Natural killer cell (primary cell): ENCODE measurements around the gene FBRS. TPM values are rescaled to one million over a fixed set of nuclear protein-coding genes. Genes with fewer than 3 reads are reported as not detected.

Experiments
- ATAC-seq, 3 donors: fragments of 150-1000 bp in 2 of 3; fragments of 200-7000 bp in 1 of 3; cut with Tn5 transposase; 1 replicate in 1 of 3; 2 replicates in 2 of 3; pipeline ENCODE4 v1.10.0; 2021; ENCODE audit warnings: mild to moderate bottlenecking in 2 of 3, moderate library complexity in 2 of 3
- DNase-seq, 2 donors: peaks; one replicate each; pipeline versions ENCODE4 v3.0.0 to v3.0.0-alpha.2; 2013 to 2021; ENCODE audit warnings: mixed read lengths in 1 of 2
- H3K27ac ChIP-seq: one replicate; pipeline ENCODE4 v1.5.1; 2013; ENCODE audit warnings: mild to moderate bottlenecking, low read length
- H3K27me3 ChIP-seq: one replicate; pipeline ENCODE4 v1.6.1; 2013; ENCODE audit warnings: low read length; ENCODE audit not compliant: control insufficient read depth, insufficient read depth
- H3K36me3 ChIP-seq: one replicate; pipeline ENCODE4 v1.6.1; 2013; ENCODE audit warnings: low read length; ENCODE audit not compliant: control insufficient read depth, insufficient read depth
- H3K4me1 ChIP-seq: one replicate; pipeline ENCODE4 v1.6.1; 2013; ENCODE audit warnings: low read length; ENCODE audit not compliant: control insufficient read depth, insufficient read depth
- H3K4me3 ChIP-seq: one replicate; pipeline ENCODE4 v1.5.1; 2013; ENCODE audit warnings: low read length
- H3K9me3 ChIP-seq: one replicate; pipeline ENCODE4 v1.6.1; 2013; ENCODE audit warnings: low read length; ENCODE audit not compliant: control insufficient read depth, insufficient read depth
- H3K27ac Mint-ChIP-seq, 2 donors: one replicate each; pipeline ENCODE4 v1.8.0; 2022; ENCODE audit warnings: mild to moderate bottlenecking in 2 of 2, mixed read lengths in 2 of 2, moderate library complexity in 1 of 2
- H3K27me3 Mint-ChIP-seq, 2 donors: one replicate each; pipeline ENCODE4 v1.8.0; 2022; ENCODE audit warnings: low read depth in 2 of 2, mixed read lengths in 2 of 2
- H3K36me3 Mint-ChIP-seq: one replicate; pipeline ENCODE4 v1.8.0; 2022; ENCODE audit warnings: mixed read lengths
- H3K4me1 Mint-ChIP-seq, 2 donors: one replicate each; pipeline ENCODE4 v1.8.0; 2022; ENCODE audit warnings: mixed read lengths in 2 of 2
- H3K4me3 Mint-ChIP-seq: one replicate; pipeline ENCODE4 v1.8.0; 2022; ENCODE audit warnings: mild to moderate bottlenecking, moderate library complexity, mixed read lengths
- H3K9me3 Mint-ChIP-seq, 2 donors: one replicate each; pipeline ENCODE4 v1.8.0; 2022; ENCODE audit warnings: mixed read lengths in 2 of 2
- WGBS: methylation state at CpG from one replicate; pipeline ENCODE4 v1.1.7; 2013; ENCODE audit warnings: missing lambda C conversion rate; ENCODE audit not compliant: insufficient coverage; 5-methylcytosine and 5-hydroxymethylcytosine counted together
- intact Hi-C: fragments of 100-400 bp; cut with micrococcal nuclease; formaldehyde crosslinking; loops from one replicate; pipeline ENCODE4 v1.14.2; 2022
- total RNA-seq, 4 donors: library from RNA; stranded (reverse); fragments of 120-200 nt in 1 of 4; gene quantifications; one replicate each; pipeline versions ENCODE4 v1.2.3 to v1.2.4, GENCODE V29; 2013 to 2022
- TF ChIP-seq, protein P1 (sequence below): fragments of 200-600 bp; IDR thresholded peaks from one replicate; pipeline ENCODE4 v1.8.0; 2022; ENCODE audit warnings: antibody characterized with exemption

Gene FBRS
- total RNA-seq, 3 donors from 2014 or later (not counting 1 experiment from before 2014, with no cell fraction given), result 158 to 182 (median 172) TPM

DNA sequence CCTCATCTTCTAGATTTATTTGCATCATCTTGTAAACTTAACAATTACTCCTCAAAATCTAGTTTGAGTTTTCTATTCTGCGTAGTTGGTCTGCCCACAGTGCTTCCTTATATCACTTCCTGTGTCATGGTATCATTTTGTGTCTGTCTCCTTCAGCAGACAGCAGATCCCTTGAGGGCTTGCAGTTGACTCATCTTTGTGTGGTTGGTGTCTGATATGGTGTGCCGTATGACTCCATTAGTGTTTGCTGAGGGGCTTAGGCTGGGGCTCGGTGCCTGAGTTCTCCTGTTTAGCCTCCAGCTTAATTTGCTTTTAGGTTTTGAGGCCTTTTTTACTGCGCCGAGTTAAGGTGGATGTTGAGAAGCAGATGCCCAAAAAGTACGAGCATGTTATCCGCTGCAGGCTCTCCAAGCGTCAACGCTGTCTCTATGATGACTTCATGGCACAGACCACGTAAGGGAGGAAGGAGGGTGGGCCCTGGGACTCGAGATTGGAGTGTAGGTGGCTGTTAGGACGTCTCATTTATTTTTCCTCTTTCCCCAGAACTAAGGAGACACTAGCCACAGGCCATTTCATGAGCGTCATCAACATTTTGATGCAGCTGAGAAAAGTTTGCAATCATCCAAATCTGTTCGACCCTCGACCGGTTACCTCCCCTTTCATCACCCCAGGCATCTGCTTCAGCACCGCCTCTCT lies 57.7 kb downstream of the FBRS start:
- Histone ChIP-seq H3K27me3 (no peaks in the 10 kb centered on the region), H3K9me3 (no peaks in the 10 kb centered on the region), H3K4me3 (no peak overlapping the region), H3K36me3 (peaks cover 74% of the 10 kb centered on the region), H3K4me1 (peaks cover 14% of the 10 kb centered on the region), H3K27ac (peak overlapping the region; percentile 70)
- TF ChIP-seq, protein P1, sequence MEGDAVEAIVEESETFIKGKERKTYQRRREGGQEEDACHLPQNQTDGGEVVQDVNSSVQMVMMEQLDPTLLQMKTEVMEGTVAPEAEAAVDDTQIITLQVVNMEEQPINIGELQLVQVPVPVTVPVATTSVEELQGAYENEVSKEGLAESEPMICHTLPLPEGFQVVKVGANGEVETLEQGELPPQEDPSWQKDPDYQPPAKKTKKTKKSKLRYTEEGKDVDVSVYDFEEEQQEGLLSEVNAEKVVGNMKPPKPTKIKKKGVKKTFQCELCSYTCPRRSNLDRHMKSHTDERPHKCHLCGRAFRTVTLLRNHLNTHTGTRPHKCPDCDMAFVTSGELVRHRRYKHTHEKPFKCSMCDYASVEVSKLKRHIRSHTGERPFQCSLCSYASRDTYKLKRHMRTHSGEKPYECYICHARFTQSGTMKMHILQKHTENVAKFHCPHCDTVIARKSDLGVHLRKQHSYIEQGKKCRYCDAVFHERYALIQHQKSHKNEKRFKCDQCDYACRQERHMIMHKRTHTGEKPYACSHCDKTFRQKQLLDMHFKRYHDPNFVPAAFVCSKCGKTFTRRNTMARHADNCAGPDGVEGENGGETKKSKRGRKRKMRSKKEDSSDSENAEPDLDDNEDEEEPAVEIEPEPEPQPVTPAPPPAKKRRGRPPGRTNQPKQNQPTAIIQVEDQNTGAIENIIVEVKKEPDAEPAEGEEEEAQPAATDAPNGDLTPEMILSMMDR, result no peak
- peak overlapping the region; percentile 97 to 98 for H3K27ac Mint-ChIP-seq
- peaks cover 27 to 41% of the 10 kb centered on the region in 2 donors for H3K4me1 Mint-ChIP-seq
- H3K27me3 Mint-ChIP-seq, result no peaks in the 10 kb centered on the region
- DNase-seq (peak; percentile 44 to 74), ATAC-seq (peak; percentile 94 to 99 (median 98))
- peak overlapping the region; percentile 79 for H3K4me3 Mint-ChIP-seq
- WGBS, result 82% methylated on average over 16 of the region's 17 CpGs
- H3K9me3 Mint-ChIP-seq, result peaks cover 0 to 2% of the 10 kb centered on the region in 2 donors
- intact Hi-C loops, result loop anchor here (10.0 kb wide), 1 partner anchor 49 kb away; the partner anchor contains the start of genes CFAP119 and RNF40
- H3K36me3 Mint-ChIP-seq, result peaks cover 39% of the 10 kb centered on the region

DNA sequence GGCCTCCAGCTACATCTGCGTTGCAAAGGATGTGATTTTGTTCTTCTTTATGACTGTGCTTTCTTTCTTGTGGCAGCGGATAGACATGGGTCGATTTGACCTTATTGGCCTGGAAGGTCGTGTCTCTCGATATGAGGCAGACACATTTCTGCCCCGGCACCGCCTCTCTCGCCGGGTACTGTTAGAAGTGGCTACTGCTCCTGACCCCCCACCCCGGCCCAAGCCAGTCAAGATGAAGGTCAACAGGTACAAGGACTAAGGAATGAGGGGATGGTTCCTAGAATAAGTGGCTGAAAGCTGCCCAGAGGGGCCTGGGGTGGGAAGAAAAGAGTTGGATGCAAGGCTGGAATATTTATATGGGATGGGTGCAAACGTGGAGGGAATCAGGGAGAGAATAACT lies 61.9 kb downstream of the FBRS start:
- TF ChIP-seq, protein P1, result no peak
- H3K27me3 ChIP-seq, result no peaks in the 10 kb centered on the region
- peaks cover 10% of the 10 kb centered on the region for H3K4me1 ChIP-seq
- Mint-ChIP-seq H3K27me3 (no peaks in the 10 kb centered on the region), H3K27ac (peak overlapping the region; percentile 36 to 65), H3K36me3 (peaks cover 25% of the 10 kb centered on the region), H3K4me3 (no peak overlapping the region), H3K9me3 (peaks cover 0 to 2% of the 10 kb centered on the region in 2 donors), H3K4me1 (peaks cover 21 to 44% of the 10 kb centered on the region in 2 donors)
- no peak overlapping the region for H3K4me3 ChIP-seq
- H3K36me3 ChIP-seq, result peaks cover 81% of the 10 kb centered on the region
- no peaks in the 10 kb centered on the region for H3K9me3 ChIP-seq
- intact Hi-C loops, result no loop called here
- H3K27ac ChIP-seq, result no peak overlapping the region
- DNase-seq (no peak), ATAC-seq (no peak)
- WGBS, result 97% methylated on average over 11 of the region's 11 CpGs

Other genes starting within 250 kb of the FBRS start
- gene DCTPP1, start 228.4 kb upstream of the FBRS start, total RNA-seq, result 10 to 100 TPM; 11.2 to 16.9 (median 15.2) TPM
- gene SEPHS2, start 212.6 kb upstream of the FBRS start, total RNA-seq, result 10 to 100 TPM; 25.5 to 37.6 (median 35.0) TPM
- 1,000 to 10,000 TPM; 1,131 to 1,260 (median 1,176) TPM for gene ITGAL, start 185.7 kb upstream of the FBRS start, total RNA-seq
- gene ZNF768, start 131.9 kb upstream of the FBRS start, total RNA-seq, result 1 to 10 TPM; 3.3 to 7.2 (median 5.6) TPM
- gene ZNF747, start 123.6 kb upstream of the FBRS start, total RNA-seq, result 1 to 10 TPM; 5.0 to 8.6 (median 6.3) TPM
- gene ZNF764, start 100.1 kb upstream of the FBRS start, total RNA-seq, result 10 to 100 TPM in 2 of 3 donors, 1 to 10 TPM in 1; 9.6 to 13.0 (median 11.7) TPM
- gene ZNF688, start 86.7 kb upstream of the FBRS start, total RNA-seq, result 10 to 100 TPM; 10.1 to 16.9 (median 16.5) TPM
- 10 to 100 TPM in 2 of 3 donors, 1 to 10 TPM in 1; 7.5 to 15.2 (median 10.4) TPM for gene ZNF785, start 72.7 kb upstream of the FBRS start, total RNA-seq
- gene ZNF689, start 48.0 kb upstream of the FBRS start, total RNA-seq, result 1 to 10 TPM; 8.8 to 9.3 (median 9.1) TPM
- 100 to 1,000 TPM in 2 of 3 donors, 10 to 100 TPM in 1; 81.0 to 110 (median 101) TPM for gene PRR14, start 7.5 kb upstream of the FBRS start, total RNA-seq
- 10 to 100 TPM; 78.8 to 99.0 (median 89.3) TPM for gene SRCAP, start 40.7 kb downstream of the FBRS start, total RNA-seq
- 10 to 100 TPM; 50.5 to 86.1 (median 64.8) TPM for gene PHKG2, start 90.0 kb downstream of the FBRS start, total RNA-seq
- 1 to 10 TPM; 3.4 to 5.1 (median 4.9) TPM for gene CFAP119, start 103.6 kb downstream of the FBRS start, total RNA-seq
- gene RNF40, start 103.9 kb downstream of the FBRS start, total RNA-seq, result 100 to 1,000 TPM; 153 to 167 (median 161) TPM
- gene ZNF629, start 128.8 kb downstream of the FBRS start, total RNA-seq, result 1 to 10 TPM in 2 of 3 donors, under 1 TPM in 1; 0.96 to 1.9 (median 1.8) TPM
- 10 to 100 TPM; 25.1 to 28.5 (median 27.4) TPM for gene BCL7C, start 235.6 kb downstream of the FBRS start, total RNA-seq
- gene CTF1, start 238.2 kb downstream of the FBRS start, total RNA-seq, result under 1 TPM; 0.45 to 0.60 (median 0.47) TPM